HEK293 (cell line): Measurements from ENCODE around the gene ITGA4.

ENCODE experiments used
- CTCF ChIA-PET: fragments of 350-600 bp; formaldehyde crosslinking; extraction: SDS; loops from one replicate; lab custom pipeline; 2021; ENCODE audit warnings: antibody characterized with exemption; lab: Yijun Ruan, JAX
- POLR2A ChIA-PET: fragments of 300-600 bp; formaldehyde crosslinking; extraction: SDS; loops from one replicate; lab custom pipeline; 2020; ENCODE audit warnings: antibody characterized with exemption, inconsistent platforms; lab: Yijun Ruan, JAX
- H3K27ac ChIP-seq: fragments of 200-500 bp; sonication (Bioruptor generic); 2 replicates; pipeline ENCODE4 v1.5.1; 2014; ENCODE audit warnings: low read depth, low read length, control low read depth, inconsistent platforms; ENCODE audit errors: extremely low read depth
- H3K36me3 ChIP-seq, 2 experiments: fragments of 200-500 bp in 1 of 2; sonication (Bioruptor generic) in 1 of 2; 1 replicate in 1 of 2; 2 replicates in 1 of 2; pipeline ENCODE4 v1.5.1; 2014 to 2017; ENCODE audit warnings: inconsistent platforms in 2 of 2, low read length in 2 of 2; ENCODE audit not compliant: control insufficient read depth in 2 of 2, insufficient read depth in 1 of 2
- H3K4me1 ChIP-seq: fragments of 200-500 bp; sonication (Bioruptor generic); 2 replicates; pipeline ENCODE4 v1.5.1; 2014; ENCODE audit warnings: mild to moderate bottlenecking, low read length, inconsistent platforms; ENCODE audit not compliant: control insufficient read depth, insufficient read depth
- H3K4me3 ChIP-seq: 2 replicates; pipeline ENCODE4 v1.5.1; 2011; ENCODE audit warnings: low read depth, mild to moderate bottlenecking, control low read depth, low read length, moderate library complexity
- H3K9me3 ChIP-seq: fragments of 200-500 bp; sonication (Bioruptor generic); 2 replicates; pipeline ENCODE4 v1.5.1; 2014; ENCODE audit warnings: low read depth, low read length, inconsistent platforms; ENCODE audit not compliant: control insufficient read depth, insufficient read depth
- HOXC10 ChIP-seq: sonication (generic); formaldehyde crosslinking; IDR thresholded peaks from 2 replicates; pipeline ENCODE4 v1.8.1; 2023; ENCODE audit warnings: mild to moderate bottlenecking, missing genetic modification reagents
- PRDM2 ChIP-seq: fragments of 450-650 bp; formaldehyde crosslinking; IDR thresholded peaks from 2 replicates; pipeline ENCODE4 v1.5.1; 2016; ENCODE audit warnings: missing biosample characterization, missing genetic modification characterization, borderline replicate concordance
- SP7 ChIP-seq: fragments of 450-650 bp; formaldehyde crosslinking; IDR thresholded peaks from 2 replicates; pipeline ENCODE4 v1.5.1; 2016; ENCODE audit warnings: missing biosample characterization, missing genetic modification characterization
- TCF7L2 ChIP-seq: IDR thresholded peaks from 2 replicates; pipeline ENCODE4 v1.6.1; 2011; ENCODE audit warnings: low read depth, mild to moderate bottlenecking, inconsistent platforms, low read length, moderate library complexity, borderline replicate concordance
- ZFP3 ChIP-seq: fragments of 450-650 bp; formaldehyde crosslinking; IDR thresholded peaks from 2 replicates; pipeline ENCODE4 v1.5.1; 2016; ENCODE audit warnings: low read depth, missing biosample characterization, missing genetic modification characterization
- ZFP41 ChIP-seq: fragments of 450-650 bp; formaldehyde crosslinking; IDR thresholded peaks from 2 replicates; pipeline ENCODE4 v1.5.1; 2016; ENCODE audit warnings: missing biosample characterization, missing genetic modification characterization, borderline replicate concordance
- ZIC2 ChIP-seq: fragments of 450-650 bp; formaldehyde crosslinking; IDR thresholded peaks from 2 replicates; pipeline ENCODE4 v1.5.1; 2016; ENCODE audit warnings: missing biosample characterization, missing genetic modification characterization
- ZNF121 ChIP-seq: fragments of 450-650 bp; formaldehyde crosslinking; IDR thresholded peaks from 2 replicates; pipeline ENCODE4 v1.5.1; 2016; ENCODE audit warnings: missing biosample characterization, missing genetic modification characterization
- ZNF133 ChIP-seq: fragments of 450-650 bp; formaldehyde crosslinking; IDR thresholded peaks from 2 replicates; pipeline ENCODE4 v1.5.1; 2016; ENCODE audit warnings: missing biosample characterization, missing genetic modification characterization
- ZNF138 ChIP-seq: fragments of 450-650 bp; formaldehyde crosslinking; IDR thresholded peaks from 2 replicates; pipeline ENCODE4 v1.5.1; 2016; ENCODE audit warnings: missing biosample characterization, missing genetic modification characterization, borderline replicate concordance
- ZNF16 ChIP-seq: fragments of 450-650 bp; formaldehyde crosslinking; IDR thresholded peaks from 2 replicates; pipeline ENCODE4 v1.5.1; 2016; ENCODE audit warnings: low read depth, missing biosample characterization, missing genetic modification characterization
- ZNF18 ChIP-seq: fragments of 450-650 bp; formaldehyde crosslinking; IDR thresholded peaks from 2 replicates; pipeline ENCODE4 v1.5.1; 2016; ENCODE audit warnings: missing biosample characterization, missing genetic modification characterization
- ZNF19 ChIP-seq: fragments of 450-650 bp; formaldehyde crosslinking; IDR thresholded peaks from 2 replicates; pipeline ENCODE4; 2016; ENCODE audit warnings: missing biosample characterization, missing genetic modification characterization, low read depth
- ZNF214 ChIP-seq: fragments of 450-650 bp; formaldehyde crosslinking; IDR thresholded peaks from 2 replicates; pipeline ENCODE4 v1.5.1; 2017; ENCODE audit warnings: missing biosample characterization, mild to moderate bottlenecking, missing genetic modification characterization, borderline replicate concordance
- ZNF223 ChIP-seq: fragments of 450-650 bp; formaldehyde crosslinking; IDR thresholded peaks from 2 replicates; pipeline ENCODE4 v1.5.1; 2016; ENCODE audit warnings: missing biosample characterization, missing genetic modification characterization
- ZNF23 ChIP-seq: fragments of 450-650 bp; formaldehyde crosslinking; IDR thresholded peaks from 2 replicates; pipeline ENCODE4 v1.5.1; 2016; ENCODE audit warnings: missing biosample characterization, missing genetic modification characterization, borderline replicate concordance
- TF ChIP-seq, protein P1 (sequence below): fragments of 450-650 bp; formaldehyde crosslinking; IDR thresholded peaks from 2 replicates; pipeline ENCODE4 v1.5.1; 2017; ENCODE audit warnings: missing biosample characterization, missing genetic modification characterization
- TF ChIP-seq, protein P2 (sequence below): fragments of 450-650 bp; formaldehyde crosslinking; IDR thresholded peaks from 2 replicates; pipeline ENCODE4 v1.5.1; 2016; ENCODE audit warnings: missing biosample characterization, missing genetic modification characterization
- TF ChIP-seq, protein P3 (sequence below): fragments of 450-650 bp; formaldehyde crosslinking; IDR thresholded peaks from 2 replicates; pipeline ENCODE4; 2016; ENCODE audit warnings: missing biosample characterization, missing genetic modification characterization

The ITGA4 gene

DNA sequence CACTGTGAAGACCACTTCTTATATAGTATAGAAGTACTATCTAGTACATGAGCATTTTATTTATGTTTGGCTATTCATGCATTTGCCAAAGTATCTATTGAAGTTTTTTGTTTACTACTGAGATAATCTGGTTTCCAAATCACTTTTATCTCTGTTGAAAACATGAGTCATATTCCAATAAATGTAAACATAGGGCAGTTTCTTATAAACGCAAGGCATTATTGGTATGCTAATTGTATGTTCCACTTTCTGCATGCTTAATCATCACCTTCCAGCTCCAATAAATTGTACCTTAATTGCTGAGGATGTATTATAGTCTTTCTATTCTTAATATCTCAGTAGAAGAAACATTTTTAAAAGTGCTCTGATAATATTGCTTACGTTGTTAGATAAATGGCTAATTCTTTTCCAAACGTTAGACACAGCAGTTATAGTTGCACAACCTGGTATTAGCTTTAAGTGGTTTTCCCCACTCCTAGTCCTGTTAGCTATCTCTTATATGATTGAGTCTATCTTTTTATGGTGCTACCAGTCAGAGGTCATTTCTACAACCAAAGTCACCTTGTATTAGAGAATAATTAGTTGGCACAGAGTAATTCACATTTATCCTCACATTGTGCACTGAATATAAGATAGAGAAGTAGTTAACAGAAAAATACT is 17.2 kb downstream of the ITGA4 start:
- TF ChIP-seq ZNF133 (no peak), ZFP41 (tag by site-specific recombination) (no peak), SP7 (tag by site-specific recombination) (peak; percentile 88), ZNF16 (tag by site-specific recombination) (no peak)
- TF ChIP-seq, protein P1, sequence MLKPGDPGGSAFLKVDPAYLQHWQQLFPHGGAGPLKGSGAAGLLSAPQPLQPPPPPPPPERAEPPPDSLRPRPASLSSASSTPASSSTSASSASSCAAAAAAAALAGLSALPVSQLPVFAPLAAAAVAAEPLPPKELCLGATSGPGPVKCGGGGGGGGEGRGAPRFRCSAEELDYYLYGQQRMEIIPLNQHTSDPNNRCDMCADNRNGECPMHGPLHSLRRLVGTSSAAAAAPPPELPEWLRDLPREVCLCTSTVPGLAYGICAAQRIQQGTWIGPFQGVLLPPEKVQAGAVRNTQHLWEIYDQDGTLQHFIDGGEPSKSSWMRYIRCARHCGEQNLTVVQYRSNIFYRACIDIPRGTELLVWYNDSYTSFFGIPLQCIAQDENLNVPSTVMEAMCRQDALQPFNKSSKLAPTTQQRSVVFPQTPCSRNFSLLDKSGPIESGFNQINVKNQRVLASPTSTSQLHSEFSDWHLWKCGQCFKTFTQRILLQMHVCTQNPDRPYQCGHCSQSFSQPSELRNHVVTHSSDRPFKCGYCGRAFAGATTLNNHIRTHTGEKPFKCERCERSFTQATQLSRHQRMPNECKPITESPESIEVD (tag by site-specific recombination): no peak
- H3K9me3 ChIP-seq: no peaks in the 10 kb centered on the region
- CTCF ChIA-PET: interaction anchor here (0.8 to 2.0 kb wide), 2 partner anchors 8 to 241 kb away, joined by 4 to 12 read pairs; no protein-coding TSS in a partner anchor
- POLR2A ChIA-PET: no interaction called here
- H3K27ac ChIP-seq: no peak overlapping the region
- no peaks in the 10 kb centered on the region for H3K36me3 ChIP-seq
- peaks cover 4% of the 10 kb centered on the region for H3K4me1 ChIP-seq
- no peak overlapping the region for H3K4me3 ChIP-seq

GRCh38 chr2:181483211-181483610 is 26.0 kb downstream of the ITGA4 start:
- Histone ChIP-seq H3K36me3 (peaks cover 0 to 3% of the 10 kb centered on the region in 2 experiments; a peak in 1 of 3 replicates), H3K27ac (no peak overlapping the region), H3K9me3 (no peaks in the 10 kb centered on the region), H3K4me1 (no peaks in the 10 kb centered on the region), H3K4me3 (no peak overlapping the region)
- ChIA-PET POLR2A (no interaction called here), CTCF (no interaction called here)
- TF ChIP-seq ZNF19 (tag by site-specific recombination) (no peak), ZFP3 (tag by site-specific recombination) (no peak), ZNF138 (no peak), TCF7L2 (no peak), PRDM2 (tag by site-specific recombination) (no peak), ZNF18 (tag by site-specific recombination) (no peak), HOXC10 (CRISPR knock-in tag) (no peak), ZNF214 (tag by site-specific recombination) (no peak), ZNF23 (tag by site-specific recombination) (no peak), ZNF121 (tag by site-specific recombination) (no peak), ZIC2 (tag by site-specific recombination) (no peak), ZNF223 (tag by site-specific recombination) (no peak)
- TF ChIP-seq, protein P2, sequence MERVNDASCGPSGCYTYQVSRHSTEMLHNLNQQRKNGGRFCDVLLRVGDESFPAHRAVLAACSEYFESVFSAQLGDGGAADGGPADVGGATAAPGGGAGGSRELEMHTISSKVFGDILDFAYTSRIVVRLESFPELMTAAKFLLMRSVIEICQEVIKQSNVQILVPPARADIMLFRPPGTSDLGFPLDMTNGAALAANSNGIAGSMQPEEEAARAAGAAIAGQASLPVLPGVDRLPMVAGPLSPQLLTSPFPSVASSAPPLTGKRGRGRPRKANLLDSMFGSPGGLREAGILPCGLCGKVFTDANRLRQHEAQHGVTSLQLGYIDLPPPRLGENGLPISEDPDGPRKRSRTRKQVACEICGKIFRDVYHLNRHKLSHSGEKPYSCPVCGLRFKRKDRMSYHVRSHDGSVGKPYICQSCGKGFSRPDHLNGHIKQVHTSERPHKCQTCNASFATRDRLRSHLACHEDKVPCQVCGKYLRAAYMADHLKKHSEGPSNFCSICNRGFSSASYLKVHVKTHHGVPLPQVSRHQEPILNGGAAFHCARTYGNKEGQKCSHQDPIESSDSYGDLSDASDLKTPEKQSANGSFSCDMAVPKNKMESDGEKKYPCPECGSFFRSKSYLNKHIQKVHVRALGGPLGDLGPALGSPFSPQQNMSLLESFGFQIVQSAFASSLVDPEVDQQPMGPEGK (tag by site-specific recombination): no peak
- TF ChIP-seq, protein P3, sequence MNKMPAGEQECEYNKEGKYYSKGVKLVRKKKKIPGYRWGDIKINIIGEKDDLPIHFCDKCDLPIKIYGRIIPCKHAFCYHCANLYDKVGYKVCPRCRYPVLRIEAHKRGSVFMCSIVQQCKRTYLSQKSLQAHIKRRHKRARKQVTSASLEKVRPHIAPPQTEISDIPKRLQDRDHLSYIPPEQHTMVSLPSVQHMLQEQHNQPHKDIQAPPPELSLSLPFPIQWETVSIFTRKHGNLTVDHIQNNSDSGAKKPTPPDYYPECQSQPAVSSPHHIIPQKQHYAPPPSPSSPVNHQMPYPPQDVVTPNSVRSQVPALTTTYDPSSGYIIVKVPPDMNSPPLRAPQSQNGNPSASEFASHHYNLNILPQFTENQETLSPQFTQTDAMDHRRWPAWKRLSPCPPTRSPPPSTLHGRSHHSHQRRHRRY (tag by site-specific recombination): no peak
